ENCODE results near the gene SHROOM2.

Gene SHROOM2

GRCh38 chrX:9997041-9997440 lies 210.8 kb downstream of the SHROOM2 start:
- TF ChIP-seq GATA1 (IDR thresholded peaks at IDR 0.05; ENCODE audit: low read depth, low read length) (no peak), POLR2A (IDR thresholded peaks at IDR 0.05; ENCODE audit: low read length) (no peak)
- DNase-seq = no peak

DNA sequence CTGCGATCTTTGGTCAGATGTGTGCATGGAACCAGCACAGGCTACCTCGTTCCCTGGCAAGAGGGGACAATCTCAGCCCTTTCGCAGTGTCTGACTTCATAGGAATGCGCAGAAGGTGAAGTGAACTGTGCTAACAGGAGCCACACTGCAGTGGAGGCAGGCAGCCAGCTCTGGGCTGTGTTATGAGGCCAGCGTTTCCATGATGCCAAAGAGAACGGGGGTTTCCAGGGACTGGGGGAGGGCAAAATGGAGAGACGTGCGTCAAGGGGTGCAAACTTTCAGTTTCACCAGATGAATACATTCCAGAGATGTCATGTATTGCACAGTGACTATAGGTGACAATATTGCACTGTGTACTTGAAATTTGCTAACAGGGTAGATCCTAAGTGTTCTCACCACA lies 211.3 kb downstream of the SHROOM2 start:
- DNase-seq = no peak
- TF ChIP-seq POLR2A (IDR thresholded peaks at IDR 0.05; ENCODE audit: low read length) (no peak), GATA1 (IDR thresholded peaks at IDR 0.05; ENCODE audit: low read depth, low read length) (no peak)
